ENCODE results near the gene TKTL1.
"Not testable (repeated sequence)": the region's sequence is repeated elsewhere in the genome, so short reads cannot be mapped to it uniquely, and the experiment has no call there.

The TKTL1 gene

GRCh38 chrX:154298312-154298711, 2.7 kb downstream of the TKTL1 start:
- no peak for TF ChIP-seq CTCF (IDR thresholded peaks at IDR 0.05; ENCODE audit: low read depth, low read length)
- no peak overlapping the region for H3K4me3 ChIP-seq (ENCODE audit: low read depth, low read length)

- no peak overlapping the region for H3K4me3 ChIP-seq (ENCODE audit: low read depth, low read length)
Measured at GRCh38 chrX:154300816-154301215, 5.2 kb downstream of the TKTL1 start.

GRCh38 chrX:154302998-154303397, 7.4 kb downstream of the TKTL1 start:
- not testable (repeated sequence) for H3K4me3 ChIP-seq (ENCODE audit: low read depth, low read length)

More at GRCh38 chrX:154300816-154301215, 5.2 kb downstream of the TKTL1 start:
- TF ChIP-seq CTCF (IDR thresholded peaks at IDR 0.05; ENCODE audit: low read depth, low read length) = no peak

GRCh38 chrX:154303476-154303875, 7.9 kb downstream of the TKTL1 start:
- H3K4me3 ChIP-seq (ENCODE audit: low read depth, low read length) = no peak overlapping the region
- TF ChIP-seq CTCF (IDR thresholded peaks at IDR 0.05; ENCODE audit: low read depth, low read length) = no peak

GRCh38 chrX:154304846-154305245, 9.3 kb downstream of the TKTL1 start:
- TF ChIP-seq CTCF (IDR thresholded peaks at IDR 0.05; ENCODE audit: low read depth, low read length) = no peak

GRCh38 chrX:154305541-154306205, 10.1 kb downstream of the TKTL1 start:
- no peak overlapping the region for H3K4me3 ChIP-seq (ENCODE audit: low read depth, low read length)
- no peak for TF ChIP-seq CTCF (IDR thresholded peaks at IDR 0.05; ENCODE audit: low read depth, low read length)

More at GRCh38 chrX:154304846-154305245, 9.3 kb downstream of the TKTL1 start:
- H3K4me3 ChIP-seq (ENCODE audit: low read depth, low read length) = no peak overlapping the region

- no peak overlapping the region for H3K4me3 ChIP-seq (ENCODE audit: low read depth, low read length)
- no peak for TF ChIP-seq CTCF (IDR thresholded peaks at IDR 0.05; ENCODE audit: low read depth, low read length)
Measured at GRCh38 chrX:154307202-154307601, 11.6 kb downstream of the TKTL1 start.
